KBM-7 (cell line): ENCODE data around the gene ADRA2C.

Experiments
- DNase-seq: peaks from one replicate; pipeline ENCODE4 v3.0.0-alpha.2; 2015
- in situ Hi-C: fragments of 300-500 bp; cut with MboI; formaldehyde crosslinking; loops from 2 replicates; pipeline ENCODE4 v1.14.3; 2020; ENCODE audit warnings: low sequenced_read_pairs, low pct_unique_long_range_greater_than_20kb, mixed read lengths

Gene ADRA2C

GRCh38 chr4:3753726-3754412 lies 12.3 kb upstream of the ADRA2C start:
- no peak for DNase-seq
- in situ Hi-C loops, result no loop called here

DNA sequence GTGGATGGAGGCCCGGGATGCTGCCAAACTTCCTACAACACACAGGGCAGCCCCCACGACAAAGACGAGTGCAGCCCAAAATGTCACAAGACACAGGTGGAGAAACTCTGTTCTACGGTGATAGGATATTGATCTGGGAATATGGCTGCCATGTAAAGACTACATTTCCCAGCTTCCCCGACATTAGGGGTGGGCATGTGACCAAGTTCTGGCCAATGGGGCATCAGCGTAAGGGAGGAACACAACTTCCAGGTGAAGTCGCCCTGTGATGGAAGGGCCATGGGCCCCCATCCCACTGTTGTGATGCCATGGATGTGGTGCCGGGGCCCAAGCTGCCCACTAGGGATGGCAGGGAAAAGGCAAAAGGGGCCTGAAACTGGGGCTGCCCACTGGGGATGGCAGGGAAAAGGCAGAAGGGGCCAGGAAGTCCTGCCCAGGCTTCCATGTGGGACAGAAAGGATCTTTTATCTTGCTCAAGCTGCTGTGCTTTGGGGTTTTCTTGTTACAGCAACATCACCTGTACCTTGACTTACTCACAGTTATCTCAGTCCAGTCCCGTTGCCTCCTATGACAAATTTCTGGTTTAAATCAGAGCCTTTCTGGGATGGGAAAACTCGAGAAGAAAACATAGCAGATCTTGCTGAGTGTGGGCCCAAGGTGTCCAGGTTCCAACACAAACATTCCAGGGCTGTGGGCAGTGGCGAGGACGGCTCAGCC lies 9.7 kb upstream of the ADRA2C start:
- DNase-seq, result no peak
- in situ Hi-C loops, result no loop called here

DNA sequence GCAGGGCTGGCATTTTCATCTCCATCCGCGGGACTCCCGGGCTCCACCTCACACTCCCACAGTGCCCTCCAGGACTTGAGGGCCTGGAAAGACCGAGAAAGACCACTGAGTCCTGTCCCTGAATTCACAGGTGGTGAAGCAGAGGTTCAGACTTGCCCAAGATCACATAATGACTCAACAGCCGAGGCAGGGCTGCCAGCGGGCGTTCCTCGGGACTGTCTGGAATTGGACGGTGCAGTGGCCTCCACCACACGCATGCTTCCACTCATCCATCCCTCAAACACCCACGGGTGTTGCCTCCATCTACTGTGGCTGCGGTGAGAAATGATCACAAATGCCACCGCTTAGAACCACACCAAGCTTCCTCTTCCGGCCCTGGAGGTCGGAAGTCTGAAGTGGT lies 6.9 kb upstream of the ADRA2C start:
- in situ Hi-C loops, result no loop called here
- no peak for DNase-seq

DNA sequence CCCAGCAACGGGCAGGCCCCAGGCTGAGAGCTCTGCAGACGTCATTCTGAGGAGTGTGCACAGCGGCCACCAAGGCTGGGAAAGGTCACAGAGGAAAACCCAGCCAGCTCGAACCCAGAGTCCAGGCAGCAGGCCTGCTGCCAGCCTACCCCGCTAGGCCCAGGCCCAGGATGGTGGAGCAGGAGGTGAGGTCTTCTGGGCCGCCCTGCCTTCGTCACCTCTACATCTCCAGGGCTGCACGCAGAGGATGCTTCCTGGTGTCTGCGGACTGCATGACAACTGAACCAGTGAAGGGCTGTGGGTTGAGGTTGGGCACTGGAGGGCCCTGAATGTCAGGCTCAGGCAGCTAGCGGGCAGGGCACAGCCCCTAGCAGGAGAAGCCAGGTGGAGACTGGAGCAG lies 5.8 kb upstream of the ADRA2C start:
- in situ Hi-C loops, result no loop called here
- no peak for DNase-seq

DNA sequence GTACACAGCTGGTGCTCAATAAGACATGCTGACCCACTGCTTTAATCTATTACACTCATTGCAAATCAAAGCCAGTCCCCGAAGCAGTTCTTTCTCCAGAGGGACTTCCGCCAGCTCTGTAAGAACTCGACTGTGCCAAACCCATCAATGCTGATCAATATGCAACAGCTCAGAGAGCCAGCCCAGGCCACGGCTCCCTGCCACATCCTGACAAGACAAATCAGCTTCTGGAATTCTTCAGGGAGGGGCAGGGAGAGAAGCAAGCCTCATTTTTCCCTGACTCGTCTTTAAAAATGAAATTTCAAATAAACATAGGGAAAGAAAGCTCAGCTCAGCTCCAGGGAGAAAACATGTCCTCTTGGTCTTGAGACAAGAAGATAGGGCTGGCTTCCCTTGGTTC lies 5.3 kb upstream of the ADRA2C start:
- in situ Hi-C loops, result no loop called here
- no peak for DNase-seq

GRCh38 chr4:3762264-3762663 lies 3.9 kb upstream of the ADRA2C start:
- in situ Hi-C loops, result no loop called here
- no peak for DNase-seq

- in situ Hi-C loops, result no loop called here
- peak; percentile 37 for DNase-seq
Observed at GRCh38 chr4:3762753-3763549, 3.2 kb upstream of the ADRA2C start.

DNA sequence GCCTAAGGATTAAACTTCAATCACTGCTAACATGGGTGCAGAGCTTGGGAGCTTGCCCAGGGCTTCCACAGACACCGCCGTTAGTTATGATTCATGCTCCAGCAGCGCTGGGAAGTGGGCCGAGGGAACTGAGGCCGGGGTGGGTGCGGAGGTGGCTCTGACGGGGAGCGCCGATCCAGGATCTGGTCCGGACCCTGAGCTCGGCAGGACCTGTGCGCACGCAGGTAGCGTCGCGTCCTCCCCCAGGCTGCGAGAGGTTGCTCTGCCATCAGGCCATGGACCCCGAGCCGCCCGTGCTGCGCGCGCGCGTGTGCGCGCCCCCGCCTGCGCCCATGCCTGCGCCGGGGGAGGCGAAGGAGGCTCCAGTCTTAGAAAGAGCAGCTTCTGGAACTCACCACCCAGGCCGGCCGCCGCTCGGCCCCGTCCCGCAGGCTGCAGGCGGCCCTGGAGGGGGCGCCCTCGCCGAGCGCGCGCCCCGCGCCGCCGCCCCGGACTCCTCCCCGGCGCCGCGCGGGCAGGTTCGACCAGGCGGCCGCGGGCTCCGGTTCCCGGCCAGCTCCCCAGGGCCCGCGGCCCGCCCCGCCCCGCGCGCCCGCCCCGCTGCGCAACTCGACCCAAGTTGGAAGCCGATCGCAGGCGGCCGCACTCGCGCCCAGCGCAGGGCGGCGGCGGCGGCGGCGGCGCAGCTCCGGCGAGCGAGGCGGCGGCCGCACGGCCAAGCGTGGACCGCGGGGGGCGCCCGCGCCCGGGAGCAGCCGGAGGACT lies 732 bp upstream of the ADRA2C start:
- DNase-seq, result peak; percentile 38
- in situ Hi-C loops, result no loop called here

- no peak for DNase-seq
- in situ Hi-C loops, result no loop called here
Observed at GRCh38 chr4:3766785-3767569, 792 bp downstream of the ADRA2C start.

- in situ Hi-C loops, result no loop called here
Observed at GRCh38 chr4:3767570-3768288, 1.5 kb downstream of the ADRA2C start.

DNA sequence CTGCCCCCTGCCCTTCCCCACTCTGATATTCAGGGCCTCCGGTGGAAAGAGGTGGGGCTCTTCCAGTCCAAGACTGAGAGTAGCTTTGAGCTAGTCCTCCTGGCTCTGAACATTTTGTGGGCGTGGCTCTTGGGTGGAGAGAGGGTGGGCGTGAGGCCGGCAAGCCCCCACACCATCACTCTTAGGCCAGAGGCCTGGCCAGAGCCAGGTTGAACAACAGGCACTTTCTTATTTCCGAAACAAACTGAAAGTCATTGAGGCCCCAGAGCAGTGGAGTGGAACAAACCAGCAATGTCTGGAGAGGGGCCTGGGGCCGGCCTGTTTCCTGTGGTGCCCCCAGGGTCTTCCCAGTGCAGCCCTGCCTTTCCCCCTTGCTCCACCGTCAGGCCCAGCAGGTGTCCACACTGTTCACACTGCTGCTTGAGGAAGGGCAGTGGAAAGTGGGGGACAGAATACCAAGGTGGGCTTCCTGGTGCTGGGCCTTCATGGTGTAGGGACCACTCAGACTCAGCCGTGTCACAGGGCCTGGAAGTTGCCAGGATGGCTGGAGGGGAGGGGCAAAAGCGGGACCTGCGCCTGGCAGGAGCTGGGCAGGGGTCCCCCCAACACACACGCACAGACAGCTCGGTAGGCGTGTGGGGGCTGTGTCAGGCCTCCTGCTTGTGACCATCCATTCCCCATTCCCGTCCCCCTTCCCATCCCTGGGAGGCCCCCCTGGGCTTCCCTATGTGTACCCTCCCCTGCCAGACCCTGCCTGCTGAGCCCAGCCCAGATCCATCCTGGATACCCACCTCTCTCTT lies 2.9 kb downstream of the ADRA2C start:
- in situ Hi-C loops, result no loop called here
- no peak for DNase-seq

More at GRCh38 chr4:3767570-3768288, 1.5 kb downstream of the ADRA2C start:
- DNase-seq, result peak; percentile 52

DNA sequence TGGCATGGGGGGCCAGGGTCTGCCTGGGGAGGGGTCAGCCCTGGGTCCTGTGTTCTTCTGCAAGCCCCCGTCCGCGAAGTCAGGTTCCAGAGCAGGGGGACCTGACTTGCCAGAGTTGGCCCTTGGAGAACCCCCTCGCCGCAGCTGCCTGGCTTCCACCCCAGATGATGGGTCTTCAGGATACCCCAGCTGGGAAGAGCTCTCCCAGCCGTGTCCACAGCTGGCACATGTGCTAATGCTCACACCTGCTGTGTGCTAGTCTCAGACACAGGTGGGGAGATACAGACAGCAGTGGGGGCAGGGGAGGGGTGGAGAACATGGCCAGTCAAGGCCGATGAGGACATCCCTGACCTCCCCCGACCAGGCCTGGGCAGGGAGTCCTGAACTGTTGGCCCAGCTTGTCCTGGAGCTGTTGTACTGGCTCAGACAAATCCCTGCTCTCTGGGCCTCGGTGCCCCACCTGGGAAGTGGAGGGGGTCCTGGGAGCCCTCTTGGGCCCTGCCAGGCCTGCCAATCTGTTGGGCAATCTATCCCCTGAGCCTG lies 3.5 kb downstream of the ADRA2C start:
- in situ Hi-C loops, result no loop called here
- DNase-seq, result no peak

DNA sequence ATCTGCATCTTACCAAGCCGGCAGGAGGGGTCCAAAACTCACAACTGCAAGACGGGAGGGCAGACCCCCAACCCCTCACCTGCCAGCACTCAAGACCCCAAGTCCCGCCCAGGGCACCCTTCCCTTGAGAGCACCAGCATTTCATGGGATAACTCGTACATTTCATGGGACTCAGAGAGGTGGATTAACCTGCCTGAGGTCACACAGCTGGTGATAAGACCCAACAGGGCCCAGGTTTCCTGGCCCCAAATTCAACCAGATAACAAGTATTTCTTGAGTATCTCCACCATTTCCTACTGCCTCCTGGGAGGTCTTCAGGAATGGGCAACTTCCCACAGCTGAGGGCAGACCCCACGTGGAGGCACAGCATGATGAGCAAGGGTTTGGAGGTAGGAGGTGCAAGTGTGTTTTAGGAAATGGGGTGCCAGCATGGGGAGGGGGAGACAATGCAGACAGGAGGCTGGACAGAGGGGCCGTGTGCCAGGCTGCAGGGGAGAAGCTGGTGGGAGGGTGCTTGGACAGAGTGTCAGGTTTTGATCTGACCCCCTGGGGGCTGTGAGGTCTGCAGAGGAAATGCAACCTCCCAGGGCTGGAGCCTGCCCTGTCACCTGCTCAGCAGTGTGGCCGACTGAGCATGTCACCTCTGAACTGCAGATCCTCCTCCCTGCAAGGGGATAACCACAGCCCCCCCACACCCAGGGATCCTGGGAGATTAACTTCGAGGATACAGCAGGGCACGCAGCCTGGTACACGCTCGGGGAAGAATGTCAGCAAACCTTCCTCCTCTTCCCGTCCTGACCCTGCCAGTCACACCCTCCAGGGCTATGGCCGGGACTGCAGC lies 4.4 kb downstream of the ADRA2C start:
- in situ Hi-C loops, result no loop called here
- DNase-seq, result no peak

GRCh38 chr4:3771164-3771809 lies 5.1 kb downstream of the ADRA2C start:
- in situ Hi-C loops, result no loop called here
- DNase-seq, result no peak

- in situ Hi-C loops, result no loop called here
Observed at GRCh38 chr4:3771939-3772495, 5.8 kb downstream of the ADRA2C start.

DNA sequence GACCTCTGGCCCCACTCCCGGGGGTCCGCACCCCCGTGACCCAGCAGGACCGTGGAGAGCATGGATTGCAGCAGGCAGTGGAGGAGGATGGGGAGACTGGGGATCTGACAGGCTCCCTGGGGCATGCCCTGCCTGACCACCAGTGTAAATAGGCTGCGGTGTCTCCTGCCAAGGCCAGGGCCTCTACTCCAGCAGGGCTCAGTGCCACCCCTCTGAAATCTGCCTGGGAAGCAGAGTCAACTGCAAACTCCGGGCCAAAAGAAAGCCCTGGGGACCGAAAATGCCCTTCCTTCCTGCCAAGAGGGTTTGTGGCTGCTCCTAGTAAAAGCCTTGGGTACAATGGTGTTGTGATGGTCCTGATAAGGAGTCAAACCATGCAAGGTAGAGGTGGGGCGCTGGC lies 6.4 kb downstream of the ADRA2C start:
- DNase-seq, result no peak

More at GRCh38 chr4:3771939-3772495, 5.8 kb downstream of the ADRA2C start:
- DNase-seq, result no peak

More for the DNA sequence above, 6.4 kb downstream of the ADRA2C start:
- in situ Hi-C loops, result no loop called here
